OCI-LY1 (cell line): ENCODE data around the gene CAPN15.

Experiments
- H2AFZ ChIP-seq: fragments of 200-600 bp; sonication (generic), shearing (Covaris generic); 2 replicates; pipeline ENCODE4 v1.6.0; 2014; ENCODE audit warnings: antibody characterized with exemption, mild to moderate bottlenecking, low read length
- H3F3A ChIP-seq: fragments of 200-600 bp; sonication (generic), shearing (Covaris generic); 2 replicates; pipeline ENCODE4 v1.6.0; 2014; ENCODE audit warnings: mild to moderate bottlenecking, antibody characterized with exemption, low read length, moderate library complexity; ENCODE audit not compliant: insufficient read depth
- H3K27ac ChIP-seq: fragments of 200-600 bp; sonication (generic); 2 replicates; pipeline ENCODE4 v1.5.1; 2014; ENCODE audit warnings: low read length, mixed run types, mild to moderate bottlenecking, low read depth; ENCODE audit not compliant: poor library complexity, severe bottlenecking
- H3K27me3 ChIP-seq: fragments of 200-600 bp; sonication (generic); 2 replicates; pipeline ENCODE4 v1.6.0; 2014; ENCODE audit warnings: antibody characterized with exemption, mild to moderate bottlenecking, low read length, moderate library complexity; ENCODE audit not compliant: insufficient read depth
- H3K36me3 ChIP-seq: fragments of 200-600 bp; sonication (generic); 2 replicates; pipeline ENCODE4 v1.6.1; 2014; ENCODE audit warnings: mild to moderate bottlenecking, antibody characterized with exemption, low read length, moderate library complexity, mixed read lengths; ENCODE audit not compliant: insufficient read depth
- H3K4me1 ChIP-seq: fragments of 200-600 bp; sonication (generic); 2 replicates; pipeline ENCODE4 v1.5.1; 2014; ENCODE audit warnings: mild to moderate bottlenecking, low read length, moderate library complexity; ENCODE audit not compliant: insufficient read depth, severe bottlenecking
- H3K4me2 ChIP-seq: fragments of 200-600 bp; sonication (generic), shearing (Covaris generic); 2 replicates; pipeline ENCODE4 v1.6.1; 2014; ENCODE audit warnings: low read length
- H3K4me3 ChIP-seq: fragments of 200-600 bp; sonication (generic); 2 replicates; pipeline ENCODE4 v1.5.1; 2014; ENCODE audit warnings: low read length, low read depth, mild to moderate bottlenecking, mixed read lengths; ENCODE audit not compliant: poor library complexity, severe bottlenecking
- H3K79me2 ChIP-seq: fragments of 200-600 bp; shearing (Covaris generic); 2 replicates; pipeline ENCODE4 v1.6.1; 2016; ENCODE audit warnings: mixed run types, low read length, mixed read lengths; ENCODE audit not compliant: insufficient read depth
- H3K9ac ChIP-seq: fragments of 200-600 bp; sonication (generic), shearing (Covaris generic); 2 replicates; pipeline ENCODE4 v1.6.1; 2014; ENCODE audit warnings: mild to moderate bottlenecking, low read length, mixed read lengths
- H3K9me2 ChIP-seq: fragments of 200-600 bp; sonication (generic), shearing (Covaris generic); 2 replicates; pipeline ENCODE4 v1.6.1; 2014; ENCODE audit warnings: low read depth, mild to moderate bottlenecking, low read length, mixed read lengths
- H3K9me3 ChIP-seq: fragments of 200-600 bp; shearing (Covaris generic); 2 replicates; pipeline ENCODE4 v1.6.1; 2014; ENCODE audit warnings: low read length, mixed read lengths
- H4K20me1 ChIP-seq: fragments of 200-600 bp; sonication (generic), shearing (Covaris generic); 2 replicates; pipeline ENCODE4 v1.6.0; 2016; ENCODE audit warnings: mild to moderate bottlenecking, low read length; ENCODE audit not compliant: insufficient read depth
- EZH2 ChIP-seq: fragments of 200-600 bp; sonication (generic), shearing (Covaris generic); IDR thresholded peaks from 2 replicates; pipeline ENCODE4 v1.8.0; 2017; ENCODE audit warnings: borderline replicate concordance, mixed run types, mild to moderate bottlenecking, antibody characterized with exemption, low read length, moderate library complexity, mixed read lengths
- TF ChIP-seq, protein P1 (sequence below): fragments of 200-600 bp; sonication (generic), shearing (Covaris generic); IDR thresholded peaks from 2 replicates; pipeline ENCODE4 v1.5.1; 2017; ENCODE audit warnings: mild to moderate bottlenecking, antibody characterized with exemption, low read length, moderate library complexity, mixed read lengths

Gene CAPN15

DNA sequence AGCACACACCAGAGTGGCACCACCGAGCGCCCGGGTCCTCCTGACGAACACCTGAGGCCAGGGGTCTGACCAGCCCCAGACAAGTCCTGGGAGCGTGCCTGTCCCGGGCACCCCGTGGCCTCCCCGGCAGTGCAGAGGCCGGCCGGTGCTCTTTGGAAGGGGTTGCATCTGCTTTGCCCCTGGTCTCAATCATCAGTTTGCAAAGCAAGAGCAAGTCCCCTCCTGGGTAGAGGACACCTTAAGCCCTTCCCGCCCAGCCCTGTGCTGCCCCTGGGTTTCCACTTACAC, 11.6 kb upstream of the CAPN15 start:
- Histone ChIP-seq H3K79me2 (no peaks in the 10 kb centered on the region), H2AFZ (no peak overlapping the region), H3K4me3 (no peak overlapping the region), H3K9me2 (no peaks in the 10 kb centered on the region), H3K9ac (no peak overlapping the region), H3K4me2 (no peak overlapping the region), H3K9me3 (no peaks in the 10 kb centered on the region), H3K27ac (no peak overlapping the region), H3K36me3 (no peaks in the 10 kb centered on the region), H3K4me1 (no peaks in the 10 kb centered on the region), H3K27me3 (no peaks in the 10 kb centered on the region), H4K20me1 (no peaks in the 10 kb centered on the region), H3F3A (no peaks in the 10 kb centered on the region)
- TF ChIP-seq, protein P1, sequence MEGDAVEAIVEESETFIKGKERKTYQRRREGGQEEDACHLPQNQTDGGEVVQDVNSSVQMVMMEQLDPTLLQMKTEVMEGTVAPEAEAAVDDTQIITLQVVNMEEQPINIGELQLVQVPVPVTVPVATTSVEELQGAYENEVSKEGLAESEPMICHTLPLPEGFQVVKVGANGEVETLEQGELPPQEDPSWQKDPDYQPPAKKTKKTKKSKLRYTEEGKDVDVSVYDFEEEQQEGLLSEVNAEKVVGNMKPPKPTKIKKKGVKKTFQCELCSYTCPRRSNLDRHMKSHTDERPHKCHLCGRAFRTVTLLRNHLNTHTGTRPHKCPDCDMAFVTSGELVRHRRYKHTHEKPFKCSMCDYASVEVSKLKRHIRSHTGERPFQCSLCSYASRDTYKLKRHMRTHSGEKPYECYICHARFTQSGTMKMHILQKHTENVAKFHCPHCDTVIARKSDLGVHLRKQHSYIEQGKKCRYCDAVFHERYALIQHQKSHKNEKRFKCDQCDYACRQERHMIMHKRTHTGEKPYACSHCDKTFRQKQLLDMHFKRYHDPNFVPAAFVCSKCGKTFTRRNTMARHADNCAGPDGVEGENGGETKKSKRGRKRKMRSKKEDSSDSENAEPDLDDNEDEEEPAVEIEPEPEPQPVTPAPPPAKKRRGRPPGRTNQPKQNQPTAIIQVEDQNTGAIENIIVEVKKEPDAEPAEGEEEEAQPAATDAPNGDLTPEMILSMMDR = no peak
- TF ChIP-seq EZH2 = no peak

DNA sequence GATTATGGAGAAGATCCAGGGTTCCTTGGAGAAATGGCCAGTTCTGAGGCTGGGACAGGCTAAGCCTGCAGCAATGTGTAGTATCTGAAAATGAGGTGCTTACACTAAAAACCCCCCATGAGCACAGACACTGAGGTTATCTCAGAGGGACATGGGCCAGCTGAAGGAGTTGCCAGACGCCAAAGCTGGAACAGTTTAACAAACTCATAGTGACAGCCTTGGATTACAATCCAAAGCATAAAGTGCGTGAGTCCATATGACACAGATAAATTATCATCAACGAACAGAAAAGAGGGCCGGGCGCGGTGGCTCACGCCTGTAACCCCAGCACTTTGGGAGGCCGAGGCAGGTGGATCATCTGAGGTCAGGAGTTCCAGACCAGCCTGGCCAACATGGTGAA, 11.2 kb upstream of the CAPN15 start:
- Histone ChIP-seq H3K9me2 (no peaks in the 10 kb centered on the region), H3K36me3 (no peaks in the 10 kb centered on the region), H3F3A (no peaks in the 10 kb centered on the region), H3K9ac (no peak overlapping the region), H3K9me3 (no peaks in the 10 kb centered on the region), H3K4me1 (no peaks in the 10 kb centered on the region), H3K27me3 (no peaks in the 10 kb centered on the region), H3K27ac (no peak overlapping the region), H2AFZ (no peak overlapping the region), H3K4me3 (no peak overlapping the region), H4K20me1 (no peaks in the 10 kb centered on the region), H3K4me2 (no peak overlapping the region), H3K79me2 (no peaks in the 10 kb centered on the region)
- TF ChIP-seq, protein P1 = no peak
- no peak for TF ChIP-seq EZH2

DNA sequence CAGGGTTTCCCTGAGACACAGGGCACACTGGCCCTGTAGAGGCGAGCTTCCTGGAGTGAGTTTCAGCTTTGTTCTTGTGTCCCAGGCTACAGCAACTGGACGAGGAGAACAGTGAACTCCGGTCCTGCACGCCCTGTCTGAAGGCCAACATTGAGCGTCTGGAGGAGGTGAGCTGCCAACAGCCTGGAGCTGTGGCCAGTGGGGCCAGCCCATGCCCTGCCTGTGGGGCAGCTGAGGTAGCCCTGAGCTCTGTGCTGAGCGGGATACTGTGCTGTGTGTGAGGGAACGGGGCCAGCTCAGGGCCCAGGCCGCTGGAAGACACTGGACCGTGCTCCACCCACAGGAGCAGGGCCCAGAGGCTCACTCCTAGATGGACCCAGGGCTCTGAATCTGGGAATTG, 8.7 kb upstream of the CAPN15 start:
- no peaks in the 10 kb centered on the region for H3K36me3 ChIP-seq
- no peak overlapping the region for H3K27ac ChIP-seq

More for the DNA sequence above, 8.7 kb upstream of the CAPN15 start:
- no peaks in the 10 kb centered on the region for H3K27me3 ChIP-seq
- H3K4me3 ChIP-seq = no peak overlapping the region
- H4K20me1 ChIP-seq = no peaks in the 10 kb centered on the region
- H3K79me2 ChIP-seq = no peaks in the 10 kb centered on the region
- no peaks in the 10 kb centered on the region for H3F3A ChIP-seq
- no peaks in the 10 kb centered on the region for H3K9me2 ChIP-seq
- H3K9ac ChIP-seq = no peak overlapping the region
- no peaks in the 10 kb centered on the region for H3K9me3 ChIP-seq
- H2AFZ ChIP-seq = no peak overlapping the region
- no peak overlapping the region for H3K4me2 ChIP-seq
- TF ChIP-seq, protein P1 = no peak
- TF ChIP-seq EZH2 = no peak
- no peaks in the 10 kb centered on the region for H3K4me1 ChIP-seq
